ACC112 (cell line): Measurements from ENCODE around the gene GINS1.

Source experiments
- H2AFZ ChIP-seq: fragments of 200-600 bp; sonication (generic); one replicate; pipeline ENCODE4 v1.6.0; 2017; ENCODE audit warnings: antibody characterized with exemption, low read length; ENCODE audit not compliant: unreplicated experiment
- H3K27ac ChIP-seq: fragments of 200-600 bp; sonication (generic); 2 replicates; pipeline ENCODE4 v1.5.1; 2014; ENCODE audit warnings: low read depth, mild to moderate bottlenecking, antibody characterized with exemption, low read length, moderate library complexity
- H3K27me3 ChIP-seq: fragments of 200-600 bp; sonication (generic); 2 replicates; pipeline ENCODE4 v1.6.1; 2014; ENCODE audit warnings: mild to moderate bottlenecking, antibody characterized with exemption, low read length, moderate library complexity, mixed read lengths; ENCODE audit not compliant: insufficient read depth
- H3K36me3 ChIP-seq: fragments of 200-600 bp; sonication (generic); 2 replicates; pipeline ENCODE4 v1.6.1; 2016; ENCODE audit warnings: mild to moderate bottlenecking, antibody characterized with exemption, low read length, moderate library complexity, mixed read lengths; ENCODE audit not compliant: insufficient read depth
- H3K4me1 ChIP-seq: fragments of 200-600 bp; sonication (generic); one replicate; pipeline ENCODE4 v1.6.1; 2016; ENCODE audit warnings: low read length, mixed read lengths; ENCODE audit not compliant: insufficient read depth, unreplicated experiment, control insufficient read depth
- H3K4me3 ChIP-seq: fragments of 200-600 bp; sonication (generic); 2 replicates; pipeline ENCODE4 v1.5.1; 2014; ENCODE audit warnings: mild to moderate bottlenecking, low read depth, low read length
- H3K79me2 ChIP-seq: fragments of 200-600 bp; sonication (generic); one replicate; pipeline ENCODE4 v1.6.0; 2016; ENCODE audit warnings: low read length; ENCODE audit not compliant: control insufficient read depth, unreplicated experiment, insufficient read depth

The GINS1 gene

GRCh38 chr20:25408170-25408547 lies 686 bp downstream of the GINS1 start:
- H3K79me2 ChIP-seq, result peaks cover 44% of the 10 kb centered on the region
- H3K4me3 ChIP-seq, result peak overlapping the region; percentile 98
- peak overlapping the region; percentile 70 for H3K27ac ChIP-seq
- H3K27me3 ChIP-seq, result no peaks in the 10 kb centered on the region
- peaks cover 3% of the 10 kb centered on the region; the same call in 1 of the 2 replicates for H3K36me3 ChIP-seq
- H2AFZ ChIP-seq, result peak overlapping the region; percentile 96
- H3K4me1 ChIP-seq, result peaks cover 13% of the 10 kb centered on the region

- no peak overlapping the region for H2AFZ ChIP-seq
- H3K79me2 ChIP-seq, result peaks cover 46% of the 10 kb centered on the region
- no peaks in the 10 kb centered on the region for H3K27me3 ChIP-seq
- peaks cover 13% of the 10 kb centered on the region for H3K4me1 ChIP-seq
- peak overlapping the region; percentile 98 for H3K4me3 ChIP-seq
- no peak overlapping the region for H3K27ac ChIP-seq
- H3K36me3 ChIP-seq, result peaks cover 3% of the 10 kb centered on the region; the same call in 1 of the 2 replicates
Measured at GRCh38 chr20:25408890-25409289, 1.4 kb downstream of the GINS1 start.

DNA sequence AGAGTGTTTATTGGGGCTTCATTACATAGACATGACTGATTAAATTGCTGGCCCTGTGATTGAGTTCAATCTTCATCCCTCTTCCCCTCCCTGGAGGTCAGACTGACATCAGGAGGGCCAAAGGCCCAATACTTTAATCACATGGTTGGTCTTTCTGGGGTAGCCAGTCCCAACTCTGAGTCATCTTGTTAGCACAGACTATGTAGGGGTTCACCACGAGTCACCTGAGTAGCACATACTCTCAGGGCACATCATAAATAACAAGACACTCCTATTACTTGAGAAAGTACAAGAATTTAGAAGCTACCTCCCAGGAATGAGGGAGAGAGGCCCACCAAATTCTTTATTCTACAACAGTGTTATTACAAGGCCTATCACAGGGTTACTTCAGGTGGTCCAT lies 11.3 kb downstream of the GINS1 start:
- H3K36me3 ChIP-seq, result peaks cover 16% of the 10 kb centered on the region; the same call in 1 of the 2 replicates
- H3K27ac ChIP-seq, result peak overlapping the region; percentile 38; the same call in 1 of the 2 replicates
- H3K79me2 ChIP-seq, result peaks cover 8% of the 10 kb centered on the region
- H2AFZ ChIP-seq, result no peak overlapping the region
- H3K4me1 ChIP-seq, result peaks cover 9% of the 10 kb centered on the region
- no peak overlapping the region for H3K4me3 ChIP-seq
- no peaks in the 10 kb centered on the region for H3K27me3 ChIP-seq

DNA sequence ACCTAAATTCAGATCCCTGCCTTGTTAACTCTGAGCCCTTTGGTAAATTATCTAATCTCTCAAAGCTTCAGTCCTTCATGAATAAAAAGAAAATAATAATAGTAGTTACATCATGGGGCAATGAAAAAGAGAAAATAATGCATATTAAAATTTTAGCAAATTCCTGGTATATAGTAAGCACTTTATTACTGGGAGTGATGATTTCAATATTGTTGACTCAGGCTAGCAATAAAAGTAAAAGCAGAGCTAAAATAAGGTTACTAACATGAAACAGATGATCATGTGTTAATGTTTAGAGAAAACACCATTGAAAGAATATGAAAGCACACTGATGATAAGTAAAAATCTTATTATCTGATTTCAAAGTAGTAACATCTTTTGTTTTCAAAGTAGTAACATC lies 13.6 kb downstream of the GINS1 start:
- H3K79me2 ChIP-seq, result no peaks in the 10 kb centered on the region
- H3K36me3 ChIP-seq, result peaks cover 29% of the 10 kb centered on the region

GRCh38 chr20:25422032-25422431 lies 14.6 kb downstream of the GINS1 start:
- no peak overlapping the region for H3K4me3 ChIP-seq
- no peak overlapping the region for H2AFZ ChIP-seq
- H3K27ac ChIP-seq, result no peak overlapping the region
- H3K27me3 ChIP-seq, result no peaks in the 10 kb centered on the region
- H3K36me3 ChIP-seq, result peaks cover 38% of the 10 kb centered on the region
- H3K4me1 ChIP-seq, result peaks cover 9% of the 10 kb centered on the region
- no peaks in the 10 kb centered on the region for H3K79me2 ChIP-seq

More for the DNA sequence above, 13.6 kb downstream of the GINS1 start:
- H3K27me3 ChIP-seq, result no peaks in the 10 kb centered on the region
- no peak overlapping the region for H3K27ac ChIP-seq
- H3K4me1 ChIP-seq, result peaks cover 9% of the 10 kb centered on the region
- no peak overlapping the region for H2AFZ ChIP-seq
- H3K4me3 ChIP-seq, result no peak overlapping the region

- Histone ChIP-seq H3K27ac (no peak overlapping the region), H2AFZ (no peak overlapping the region), H3K4me3 (no peak overlapping the region), H3K4me1 (no peaks in the 10 kb centered on the region), H3K79me2 (no peaks in the 10 kb centered on the region), H3K27me3 (no peaks in the 10 kb centered on the region), H3K36me3 (peaks cover 38% of the 10 kb centered on the region)
Measured at GRCh38 chr20:25424536-25424935, 17.1 kb downstream of the GINS1 start.

- Histone ChIP-seq H3K27me3 (no peaks in the 10 kb centered on the region), H3K79me2 (no peaks in the 10 kb centered on the region), H3K36me3 (peaks cover 17% of the 10 kb centered on the region), H2AFZ (no peak overlapping the region), H3K4me1 (no peaks in the 10 kb centered on the region), H3K27ac (no peak overlapping the region), H3K4me3 (no peak overlapping the region)
Measured at GRCh38 chr20:25437153-25437581, 29.7 kb downstream of the GINS1 start.

DNA sequence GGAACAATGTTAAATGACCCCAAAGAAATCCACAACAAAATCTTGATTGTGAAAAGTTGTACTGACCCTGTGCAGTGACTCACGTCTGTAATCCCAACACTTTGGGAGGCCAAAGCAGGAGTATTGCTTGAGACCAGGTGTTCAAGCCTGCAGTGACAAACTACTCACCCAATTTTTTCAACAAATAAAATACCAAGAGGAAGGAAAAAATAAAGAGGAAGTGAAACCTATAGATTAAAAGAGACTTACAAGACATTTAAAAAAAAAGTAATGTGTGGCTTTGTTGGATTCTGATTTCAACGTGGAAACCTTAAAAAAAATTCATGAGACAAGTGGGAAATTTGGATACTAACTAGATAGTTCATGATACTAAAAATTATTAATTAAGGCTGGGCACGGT lies 31.9 kb downstream of the GINS1 start:
- Histone ChIP-seq H3K36me3 (peaks cover 17% of the 10 kb centered on the region), H3K4me1 (no peaks in the 10 kb centered on the region), H3K4me3 (no peak overlapping the region), H3K27me3 (no peaks in the 10 kb centered on the region), H3K27ac (no peak overlapping the region), H2AFZ (no peak overlapping the region), H3K79me2 (no peaks in the 10 kb centered on the region)

DNA sequence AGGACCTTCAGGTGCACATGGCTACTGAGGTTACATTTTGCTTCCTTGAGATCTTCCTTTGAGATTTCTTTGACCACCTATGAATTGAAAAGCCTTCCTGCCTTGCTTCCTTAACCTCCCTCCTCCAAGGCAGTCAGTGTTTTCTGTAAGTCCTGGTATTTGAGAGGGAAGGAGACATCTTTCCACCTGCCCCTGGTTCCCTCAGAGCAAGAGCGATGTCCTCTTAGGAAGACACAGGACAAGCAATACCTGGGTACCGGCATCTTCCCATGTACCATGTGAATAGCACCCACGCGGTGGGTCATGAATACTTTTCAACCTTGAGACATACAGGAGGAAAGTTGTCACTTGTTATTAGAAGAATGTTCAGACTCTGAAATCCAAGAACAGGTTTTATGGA lies 37.1 kb downstream of the GINS1 start:
- Histone ChIP-seq H3K4me1 (no peaks in the 10 kb centered on the region), H3K27ac (no peak overlapping the region), H3K79me2 (no peaks in the 10 kb centered on the region), H3K27me3 (no peaks in the 10 kb centered on the region), H3K36me3 (peaks cover 27% of the 10 kb centered on the region), H2AFZ (no peak overlapping the region), H3K4me3 (no peak overlapping the region)

GRCh38 chr20:25447671-25448070 lies 40.2 kb downstream of the GINS1 start:
- Histone ChIP-seq H3K27ac (no peak overlapping the region), H3K79me2 (no peaks in the 10 kb centered on the region), H3K27me3 (no peaks in the 10 kb centered on the region), H3K4me1 (no peaks in the 10 kb centered on the region), H3K36me3 (peaks cover 18% of the 10 kb centered on the region), H2AFZ (no peak overlapping the region), H3K4me3 (no peak overlapping the region)

DNA sequence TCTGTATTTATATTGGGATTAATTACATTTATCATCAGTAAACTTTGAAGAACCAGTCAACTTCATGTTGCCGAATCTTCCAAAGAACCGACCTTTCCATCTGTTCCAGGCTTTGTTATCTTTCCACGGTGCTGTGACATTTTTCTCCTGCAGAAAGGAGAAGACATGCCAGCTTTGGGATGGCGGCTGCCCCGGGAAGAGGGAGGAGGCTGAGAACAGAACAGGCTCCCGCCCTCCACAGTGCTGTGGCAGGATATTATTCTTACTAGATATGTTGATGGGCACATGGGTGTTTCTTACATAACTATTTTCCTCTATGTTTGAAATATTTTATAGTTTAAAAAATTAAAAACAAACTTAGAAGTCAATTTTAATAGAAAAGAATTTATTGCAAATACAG lies 44.9 kb downstream of the GINS1 start:
- Histone ChIP-seq H3K4me1 (no peaks in the 10 kb centered on the region), H3K27me3 (no peaks in the 10 kb centered on the region), H3K27ac (no peak overlapping the region), H2AFZ (no peak overlapping the region), H3K36me3 (peaks cover 9% of the 10 kb centered on the region; the same call in 1 of the 2 replicates), H3K79me2 (no peaks in the 10 kb centered on the region), H3K4me3 (no peak overlapping the region)
